GM10847 (cell line): Measurements from ENCODE around the gene GPD1L.

Experiments
- POLR2A ChIP-seq: IDR thresholded peaks from 2 replicates; pipeline ENCODE4 v1.6.1; 2011; ENCODE audit not compliant: insufficient read length; ENCODE audit errors: extremely low read depth

GPD1L gene

DNA sequence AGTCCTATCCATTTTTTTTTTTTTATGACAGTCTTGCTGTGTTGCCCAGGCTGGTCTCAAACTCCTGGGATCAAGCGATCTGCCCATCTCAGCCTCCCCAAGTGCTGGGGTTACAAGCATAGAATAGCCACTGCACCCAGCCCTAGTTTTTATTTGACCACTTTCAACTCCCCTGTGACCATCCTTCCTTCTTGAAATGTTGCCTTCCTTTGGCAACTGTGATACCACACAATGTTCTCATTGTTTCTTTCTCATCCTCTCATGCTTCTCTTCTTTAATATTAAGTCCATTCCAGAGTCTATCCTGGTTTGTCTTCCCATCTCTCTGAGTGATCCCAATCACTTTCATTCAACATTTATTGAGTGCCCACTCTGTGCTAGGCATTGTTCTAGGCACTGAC lies 7.9 kb upstream of the GPD1L start:
- no peak for TF ChIP-seq POLR2A

- TF ChIP-seq POLR2A: no peak
Measured at GRCh38 chr3:32100465-32100864, 6.0 kb upstream of the GPD1L start.

DNA sequence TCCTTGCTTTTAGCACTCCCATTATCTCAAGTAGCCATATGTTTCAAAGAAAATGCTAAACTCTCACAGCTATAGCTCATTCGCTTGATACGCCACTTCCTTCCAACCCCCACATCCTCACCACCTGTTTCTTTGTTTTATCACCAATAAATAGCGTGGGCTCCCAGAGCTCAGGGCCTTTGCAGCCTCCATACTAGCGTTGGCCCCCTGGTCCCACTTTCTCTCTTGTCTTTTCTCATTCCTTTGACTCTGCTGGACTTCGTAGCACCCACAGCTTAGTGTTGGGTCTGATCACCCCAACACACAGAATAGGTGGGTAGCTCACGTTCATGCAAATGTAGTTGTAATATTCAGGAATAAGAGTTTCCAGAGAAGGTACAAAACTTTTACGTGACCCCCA lies 4.1 kb upstream of the GPD1L start:
- no peak for TF ChIP-seq POLR2A

DNA sequence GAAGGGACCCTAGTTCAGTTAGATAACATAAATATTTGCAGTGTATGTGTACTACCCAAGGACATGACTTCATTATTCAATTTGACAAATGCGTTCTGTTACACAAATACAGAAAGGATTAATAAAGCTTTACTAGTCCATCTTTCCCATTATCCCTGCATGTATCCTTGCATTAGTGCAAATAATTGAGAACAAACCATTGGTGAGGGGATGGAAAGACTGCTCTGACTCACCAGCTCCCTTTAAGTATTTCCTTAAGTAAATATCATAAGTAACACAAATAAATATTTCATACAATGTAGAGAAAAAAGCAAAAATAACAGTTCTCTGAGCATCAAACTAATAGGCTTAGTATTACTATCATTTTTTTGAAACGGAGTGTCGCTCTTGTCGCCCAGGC lies 1.9 kb upstream of the GPD1L start:
- no peak for TF ChIP-seq POLR2A

- no peak for TF ChIP-seq POLR2A
Measured at GRCh38 chr3:32105291-32106131, 909 bp upstream of the GPD1L start.

- TF ChIP-seq POLR2A: no peak
Measured at GRCh38 chr3:32106929-32107362, 526 bp downstream of the GPD1L start.

DNA sequence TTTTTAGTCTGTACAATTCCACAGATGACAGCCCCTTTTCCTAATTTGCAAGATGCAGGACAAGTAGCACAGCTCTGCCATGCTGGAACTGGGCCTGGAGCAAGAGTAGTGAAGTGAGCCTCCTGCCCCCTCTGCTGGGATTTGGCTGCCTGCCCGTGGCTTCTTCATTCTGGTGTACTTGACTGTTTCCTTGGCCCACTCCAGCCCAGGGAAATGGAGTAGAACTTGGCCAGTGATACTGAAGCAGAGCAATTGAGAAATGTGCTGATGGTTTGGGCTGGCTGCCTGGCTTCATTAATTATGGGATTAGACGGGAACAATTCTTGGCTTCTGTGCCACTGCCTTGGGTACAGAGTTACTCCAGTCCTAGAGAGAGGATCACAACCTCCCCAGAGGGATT lies 2.8 kb downstream of the GPD1L start:
- TF ChIP-seq POLR2A: no peak

GRCh38 chr3:32110233-32110760 lies 3.9 kb downstream of the GPD1L start:
- no peak for TF ChIP-seq POLR2A

DNA sequence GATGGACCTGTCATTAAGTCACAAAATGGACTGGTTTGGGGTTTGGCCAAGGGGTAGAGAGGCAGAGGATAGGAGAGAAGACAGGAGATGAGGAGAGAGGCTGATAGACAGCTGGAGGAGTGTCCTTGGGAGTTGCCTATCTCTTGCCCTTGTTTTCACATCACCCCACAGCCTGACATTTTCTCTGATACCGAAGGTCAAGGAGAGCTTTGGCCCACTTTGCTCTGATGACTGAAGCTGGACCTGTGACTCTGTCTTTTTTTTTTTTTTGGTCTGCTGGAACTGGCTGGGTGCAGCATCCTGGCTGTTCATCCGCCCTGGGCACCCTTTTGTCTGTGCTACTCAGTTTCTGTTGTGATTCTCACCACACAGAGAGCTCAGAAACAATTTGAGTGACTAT lies 5.1 kb downstream of the GPD1L start:
- TF ChIP-seq POLR2A: no peak

DNA sequence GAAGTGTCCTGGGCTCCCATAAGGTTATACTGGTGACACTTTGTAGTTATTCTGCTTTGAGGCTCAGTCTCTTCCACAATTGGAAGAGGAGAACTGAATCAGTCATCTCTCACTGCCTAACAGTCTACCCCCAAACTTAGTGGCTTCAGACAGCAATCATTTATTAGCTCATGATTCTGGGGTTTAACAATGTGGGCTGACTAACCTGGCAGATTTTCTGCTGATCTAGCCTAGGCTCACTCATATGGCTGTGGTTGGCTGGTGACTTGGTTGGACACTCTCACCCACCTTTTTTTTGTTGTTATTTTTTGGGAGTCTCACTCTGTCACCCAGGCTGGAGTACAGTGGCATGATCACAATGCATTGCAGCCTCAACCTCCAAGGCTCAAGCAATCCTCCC lies 7.1 kb downstream of the GPD1L start:
- no peak for TF ChIP-seq POLR2A

- no peak for TF ChIP-seq POLR2A
Measured at GRCh38 chr3:32113981-32114545, 7.6 kb downstream of the GPD1L start.

DNA sequence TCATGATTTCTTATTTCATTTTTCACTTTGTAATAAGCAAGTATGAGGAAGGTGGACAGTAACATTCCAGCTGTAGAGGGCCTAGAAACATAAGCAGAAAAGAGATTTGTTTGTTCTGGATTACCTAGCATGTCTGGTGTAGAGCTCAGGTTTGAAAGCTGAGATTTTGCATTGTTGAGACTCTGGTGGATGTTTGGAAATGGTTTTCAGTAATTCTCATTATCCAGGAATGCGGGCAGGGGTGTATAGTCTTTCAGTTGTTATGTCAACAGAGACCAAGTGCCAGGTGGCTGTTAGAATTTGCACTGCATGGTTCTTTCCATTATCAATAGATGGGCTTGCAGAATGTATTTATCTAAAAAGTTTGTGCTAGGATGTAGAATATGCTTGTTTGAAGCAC lies 10.9 kb downstream of the GPD1L start:
- no peak for TF ChIP-seq POLR2A

DNA sequence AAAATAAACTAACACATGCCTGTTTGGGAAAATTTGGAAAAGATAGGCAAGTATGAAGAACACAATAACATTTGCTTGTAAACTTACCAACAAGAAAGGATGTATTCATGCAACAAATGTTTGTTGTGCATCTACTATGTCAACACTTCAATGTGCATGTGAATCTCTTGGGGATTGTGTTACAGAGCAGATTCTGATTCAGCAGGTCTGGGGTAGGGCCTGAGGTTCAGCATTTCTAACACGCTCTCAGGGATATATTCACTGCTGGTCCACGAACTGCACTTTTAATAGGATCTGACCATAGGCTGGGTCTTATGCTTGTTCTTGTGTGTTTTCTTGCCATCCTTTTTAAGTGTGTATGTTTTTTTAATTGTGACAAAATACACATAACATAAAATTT lies 11.8 kb downstream of the GPD1L start:
- TF ChIP-seq POLR2A: no peak

DNA sequence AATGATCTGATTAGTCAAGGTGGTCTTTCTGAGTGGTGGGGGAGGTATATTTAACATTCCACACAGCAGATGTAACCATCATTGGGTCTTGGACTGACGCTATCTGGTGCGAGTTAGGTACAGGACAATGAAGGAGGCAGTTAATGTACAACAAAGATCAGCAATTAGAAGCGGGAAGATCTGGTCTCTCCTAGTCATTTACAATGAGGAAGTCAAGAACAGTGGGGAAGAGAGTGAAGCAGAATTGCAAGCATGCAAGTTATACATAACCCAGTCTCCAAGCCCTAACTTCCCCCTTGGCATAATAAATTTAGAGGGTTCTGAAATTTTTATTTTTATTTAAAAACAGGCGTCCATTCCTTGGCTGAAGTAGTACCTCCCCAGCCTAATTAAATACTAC lies 14.1 kb downstream of the GPD1L start:
- TF ChIP-seq POLR2A: no peak

- no peak for TF ChIP-seq POLR2A
Measured at GRCh38 chr3:32121137-32121536, 14.7 kb downstream of the GPD1L start.

DNA sequence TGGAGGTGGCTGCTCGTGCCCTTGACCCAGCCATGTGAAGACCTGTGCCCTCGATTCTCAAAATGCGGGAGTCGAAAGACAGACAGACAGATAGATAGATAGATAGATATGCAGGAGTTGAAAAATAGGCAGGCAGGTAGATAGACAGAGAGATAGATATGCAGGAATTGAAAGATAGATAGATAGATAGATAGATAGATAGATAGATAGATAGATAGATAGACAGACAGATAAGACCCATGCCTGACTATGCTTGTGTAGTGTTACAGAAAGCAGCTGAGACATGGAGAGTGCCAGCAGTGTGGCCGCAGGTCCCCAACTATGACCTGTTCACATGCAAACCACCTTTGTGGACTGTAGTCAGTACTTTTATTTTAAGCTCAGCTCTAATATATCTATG lies 17.2 kb downstream of the GPD1L start:
- no peak for TF ChIP-seq POLR2A
